ENCODE measurements around the gene CAMTA1.

DNA sequence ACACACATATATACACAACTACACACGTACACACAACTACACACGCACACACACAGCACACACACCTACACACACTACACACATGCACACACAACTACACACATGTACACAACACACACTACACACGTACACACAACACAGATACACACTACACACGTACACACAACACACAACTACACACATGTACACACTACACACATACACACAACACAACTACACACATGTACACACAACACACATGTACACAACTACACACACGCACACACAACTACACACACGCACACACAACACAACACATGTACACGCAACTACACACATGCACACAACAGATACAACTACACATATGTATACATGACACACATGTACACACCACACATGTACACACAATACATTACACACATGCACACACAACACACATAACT is 318.1 kb downstream of the CAMTA1 start:
- TF ChIP-seq, protein P1, sequence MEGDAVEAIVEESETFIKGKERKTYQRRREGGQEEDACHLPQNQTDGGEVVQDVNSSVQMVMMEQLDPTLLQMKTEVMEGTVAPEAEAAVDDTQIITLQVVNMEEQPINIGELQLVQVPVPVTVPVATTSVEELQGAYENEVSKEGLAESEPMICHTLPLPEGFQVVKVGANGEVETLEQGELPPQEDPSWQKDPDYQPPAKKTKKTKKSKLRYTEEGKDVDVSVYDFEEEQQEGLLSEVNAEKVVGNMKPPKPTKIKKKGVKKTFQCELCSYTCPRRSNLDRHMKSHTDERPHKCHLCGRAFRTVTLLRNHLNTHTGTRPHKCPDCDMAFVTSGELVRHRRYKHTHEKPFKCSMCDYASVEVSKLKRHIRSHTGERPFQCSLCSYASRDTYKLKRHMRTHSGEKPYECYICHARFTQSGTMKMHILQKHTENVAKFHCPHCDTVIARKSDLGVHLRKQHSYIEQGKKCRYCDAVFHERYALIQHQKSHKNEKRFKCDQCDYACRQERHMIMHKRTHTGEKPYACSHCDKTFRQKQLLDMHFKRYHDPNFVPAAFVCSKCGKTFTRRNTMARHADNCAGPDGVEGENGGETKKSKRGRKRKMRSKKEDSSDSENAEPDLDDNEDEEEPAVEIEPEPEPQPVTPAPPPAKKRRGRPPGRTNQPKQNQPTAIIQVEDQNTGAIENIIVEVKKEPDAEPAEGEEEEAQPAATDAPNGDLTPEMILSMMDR (IDR thresholded peaks at IDR 0.05) = no peak
- no peak for TF ChIP-seq POLR2AphosphoS5 (IDR thresholded peaks at IDR 0.05; ENCODE audit: low read depth, low read length)
- TF ChIP-seq, protein P2, sequence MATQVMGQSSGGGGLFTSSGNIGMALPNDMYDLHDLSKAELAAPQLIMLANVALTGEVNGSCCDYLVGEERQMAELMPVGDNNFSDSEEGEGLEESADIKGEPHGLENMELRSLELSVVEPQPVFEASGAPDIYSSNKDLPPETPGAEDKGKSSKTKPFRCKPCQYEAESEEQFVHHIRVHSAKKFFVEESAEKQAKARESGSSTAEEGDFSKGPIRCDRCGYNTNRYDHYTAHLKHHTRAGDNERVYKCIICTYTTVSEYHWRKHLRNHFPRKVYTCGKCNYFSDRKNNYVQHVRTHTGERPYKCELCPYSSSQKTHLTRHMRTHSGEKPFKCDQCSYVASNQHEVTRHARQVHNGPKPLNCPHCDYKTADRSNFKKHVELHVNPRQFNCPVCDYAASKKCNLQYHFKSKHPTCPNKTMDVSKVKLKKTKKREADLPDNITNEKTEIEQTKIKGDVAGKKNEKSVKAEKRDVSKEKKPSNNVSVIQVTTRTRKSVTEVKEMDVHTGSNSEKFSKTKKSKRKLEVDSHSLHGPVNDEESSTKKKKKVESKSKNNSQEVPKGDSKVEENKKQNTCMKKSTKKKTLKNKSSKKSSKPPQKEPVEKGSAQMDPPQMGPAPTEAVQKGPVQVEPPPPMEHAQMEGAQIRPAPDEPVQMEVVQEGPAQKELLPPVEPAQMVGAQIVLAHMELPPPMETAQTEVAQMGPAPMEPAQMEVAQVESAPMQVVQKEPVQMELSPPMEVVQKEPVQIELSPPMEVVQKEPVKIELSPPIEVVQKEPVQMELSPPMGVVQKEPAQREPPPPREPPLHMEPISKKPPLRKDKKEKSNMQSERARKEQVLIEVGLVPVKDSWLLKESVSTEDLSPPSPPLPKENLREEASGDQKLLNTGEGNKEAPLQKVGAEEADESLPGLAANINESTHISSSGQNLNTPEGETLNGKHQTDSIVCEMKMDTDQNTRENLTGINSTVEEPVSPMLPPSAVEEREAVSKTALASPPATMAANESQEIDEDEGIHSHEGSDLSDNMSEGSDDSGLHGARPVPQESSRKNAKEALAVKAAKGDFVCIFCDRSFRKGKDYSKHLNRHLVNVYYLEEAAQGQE (IDR thresholded peaks at IDR 0.05; ENCODE audit: insufficient read depth in 1 of 2, low read depth in 2 of 2, low read length in 1 of 2) = no peak
